ENCODE results near the gene RIMS4. TPM values are rescaled to one million over a fixed set of nuclear protein-coding genes. Genes with fewer than 3 reads are reported as not detected.

RIMS4 gene
- polyA plus RNA-seq, 1 experiment: not detected

DNA sequence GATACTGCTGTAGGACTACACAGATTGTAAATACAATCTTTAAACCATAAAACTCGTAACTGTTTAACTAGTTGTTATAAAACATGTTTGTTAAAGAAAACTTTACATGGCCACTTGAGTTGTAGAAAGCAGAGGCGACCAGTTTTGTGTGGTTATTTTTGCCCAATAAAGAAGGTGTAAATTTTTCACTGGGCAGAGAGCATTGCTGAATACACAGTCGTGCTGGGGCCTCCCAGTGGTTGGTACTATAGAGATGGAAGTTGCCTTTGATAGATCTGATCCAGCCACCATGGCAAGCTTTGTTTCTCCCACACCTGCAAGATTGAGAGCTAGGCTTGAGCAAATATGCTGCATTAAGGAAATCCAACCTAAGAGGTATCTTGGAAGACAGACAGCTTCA, 41.2 kb upstream of the RIMS4 start:
- POLR2A ChIA-PET: no interaction called here
- Histone ChIP-seq H3K4me3 (ENCODE audit: low read depth, low read length) (no peak overlapping the region), H3K27ac (ENCODE audit: low read depth, low read length) (no peak overlapping the region), H3K9me3 (ENCODE audit: control insufficient read depth, insufficient read depth, low read length) (no peaks in the 10 kb centered on the region), H3K27me3 (ENCODE audit: control insufficient read depth, insufficient read depth, low read length) (peaks cover 7% of the 10 kb centered on the region)
- CTCF ChIA-PET: no interaction called here
- no peak for DNase-seq (ENCODE audit: low read depth, low spot score)
- no peak for TF ChIP-seq CTCF (IDR thresholded peaks at IDR 0.05; ENCODE audit: low read depth, low read length)

- H3K27me3 ChIP-seq (ENCODE audit: control insufficient read depth, insufficient read depth, low read length): peaks cover 7% of the 10 kb centered on the region
- H3K9me3 ChIP-seq (ENCODE audit: control insufficient read depth, insufficient read depth, low read length): no peaks in the 10 kb centered on the region
- no peak overlapping the region for H3K27ac ChIP-seq (ENCODE audit: low read depth, low read length)
- no peak for DNase-seq (ENCODE audit: low read depth, low spot score)
- no peak for TF ChIP-seq CTCF (IDR thresholded peaks at IDR 0.05; ENCODE audit: low read depth, low read length)
- ChIA-PET CTCF (interaction anchor here (0.8 kb wide), 1 partner anchor 17 kb away, joined by 3 read pairs; no protein-coding TSS in a partner anchor), POLR2A (no interaction called here)
- H3K4me3 ChIP-seq (ENCODE audit: low read depth, low read length): no peak overlapping the region
Measured at GRCh38 chr20:44850837-44851236, 40.5 kb upstream of the RIMS4 start.

- Histone ChIP-seq H3K27me3 (ENCODE audit: control insufficient read depth, insufficient read depth, low read length) (peaks cover 7% of the 10 kb centered on the region), H3K27ac (ENCODE audit: low read depth, low read length) (no peak overlapping the region), H3K4me3 (ENCODE audit: low read depth, low read length) (no peak overlapping the region), H3K9me3 (ENCODE audit: control insufficient read depth, insufficient read depth, low read length) (no peaks in the 10 kb centered on the region)
- ChIA-PET CTCF (interaction anchor here (0.8 kb wide), 1 partner anchor 17 kb away, joined by 3 read pairs; no protein-coding TSS in a partner anchor), POLR2A (no interaction called here)
- TF ChIP-seq CTCF (IDR thresholded peaks at IDR 0.05; ENCODE audit: low read depth, low read length): no peak
- no peak for DNase-seq (ENCODE audit: low read depth, low spot score)
Measured at GRCh38 chr20:44850272-44850671, 39.9 kb upstream of the RIMS4 start.

GRCh38 chr20:44849703-44850102, 39.4 kb upstream of the RIMS4 start:
- POLR2A ChIA-PET: no interaction called here
- DNase-seq (ENCODE audit: low read depth, low spot score): no peak
- Histone ChIP-seq H3K9me3 (ENCODE audit: control insufficient read depth, insufficient read depth, low read length) (no peaks in the 10 kb centered on the region), H3K27me3 (ENCODE audit: control insufficient read depth, insufficient read depth, low read length) (peaks cover 7% of the 10 kb centered on the region), H3K27ac (ENCODE audit: low read depth, low read length) (no peak overlapping the region), H3K4me3 (ENCODE audit: low read depth, low read length) (no peak overlapping the region)
- CTCF ChIA-PET: no interaction called here
- no peak for TF ChIP-seq CTCF (IDR thresholded peaks at IDR 0.05; ENCODE audit: low read depth, low read length)

GRCh38 chr20:44848254-44849015, 38.1 kb upstream of the RIMS4 start:
- ChIA-PET POLR2A (interaction anchor here (0.7 kb wide), 1 partner anchor 94 kb away, joined by 3 read pairs; no protein-coding TSS in a partner anchor), CTCF (no interaction called here)
- DNase-seq (ENCODE audit: low read depth, low spot score): no peak
- Histone ChIP-seq H3K4me3 (ENCODE audit: low read depth, low read length) (no peak overlapping the region), H3K9me3 (ENCODE audit: control insufficient read depth, insufficient read depth, low read length) (no peaks in the 10 kb centered on the region), H3K27me3 (ENCODE audit: control insufficient read depth, insufficient read depth, low read length) (peaks cover 2% of the 10 kb centered on the region), H3K27ac (ENCODE audit: low read depth, low read length) (no peak overlapping the region)
- TF ChIP-seq CTCF (IDR thresholded peaks at IDR 0.05; ENCODE audit: low read depth, low read length): no peak
